Measurements from ENCODE around the gene RNF215.

RNF215 gene

DNA sequence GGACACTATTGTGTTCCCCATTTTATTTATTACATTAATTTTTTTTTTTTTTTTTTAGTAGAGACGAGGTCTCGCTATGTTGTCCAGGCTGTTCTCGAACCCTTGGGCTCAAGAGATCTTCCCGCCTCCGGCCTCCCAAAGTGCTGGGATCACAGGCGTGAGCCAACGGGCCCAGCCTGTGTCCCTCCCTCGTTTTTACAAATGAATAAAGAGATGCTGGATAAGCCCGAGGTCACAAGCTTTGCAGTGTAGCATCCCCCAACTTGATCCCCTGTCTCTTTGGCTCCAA is 38.1 kb upstream of the RNF215 start:
- Histone ChIP-seq H3K27ac (peak overlapping the region; percentile 55 to 82), H3K4me3 (peak overlapping the region; percentile 88)
- TF ChIP-seq, protein P1, sequence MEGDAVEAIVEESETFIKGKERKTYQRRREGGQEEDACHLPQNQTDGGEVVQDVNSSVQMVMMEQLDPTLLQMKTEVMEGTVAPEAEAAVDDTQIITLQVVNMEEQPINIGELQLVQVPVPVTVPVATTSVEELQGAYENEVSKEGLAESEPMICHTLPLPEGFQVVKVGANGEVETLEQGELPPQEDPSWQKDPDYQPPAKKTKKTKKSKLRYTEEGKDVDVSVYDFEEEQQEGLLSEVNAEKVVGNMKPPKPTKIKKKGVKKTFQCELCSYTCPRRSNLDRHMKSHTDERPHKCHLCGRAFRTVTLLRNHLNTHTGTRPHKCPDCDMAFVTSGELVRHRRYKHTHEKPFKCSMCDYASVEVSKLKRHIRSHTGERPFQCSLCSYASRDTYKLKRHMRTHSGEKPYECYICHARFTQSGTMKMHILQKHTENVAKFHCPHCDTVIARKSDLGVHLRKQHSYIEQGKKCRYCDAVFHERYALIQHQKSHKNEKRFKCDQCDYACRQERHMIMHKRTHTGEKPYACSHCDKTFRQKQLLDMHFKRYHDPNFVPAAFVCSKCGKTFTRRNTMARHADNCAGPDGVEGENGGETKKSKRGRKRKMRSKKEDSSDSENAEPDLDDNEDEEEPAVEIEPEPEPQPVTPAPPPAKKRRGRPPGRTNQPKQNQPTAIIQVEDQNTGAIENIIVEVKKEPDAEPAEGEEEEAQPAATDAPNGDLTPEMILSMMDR (IDR thresholded peaks at IDR 0.05), result no peak
- DNase-seq (ENCODE audit: low spot score), result no peak

DNA sequence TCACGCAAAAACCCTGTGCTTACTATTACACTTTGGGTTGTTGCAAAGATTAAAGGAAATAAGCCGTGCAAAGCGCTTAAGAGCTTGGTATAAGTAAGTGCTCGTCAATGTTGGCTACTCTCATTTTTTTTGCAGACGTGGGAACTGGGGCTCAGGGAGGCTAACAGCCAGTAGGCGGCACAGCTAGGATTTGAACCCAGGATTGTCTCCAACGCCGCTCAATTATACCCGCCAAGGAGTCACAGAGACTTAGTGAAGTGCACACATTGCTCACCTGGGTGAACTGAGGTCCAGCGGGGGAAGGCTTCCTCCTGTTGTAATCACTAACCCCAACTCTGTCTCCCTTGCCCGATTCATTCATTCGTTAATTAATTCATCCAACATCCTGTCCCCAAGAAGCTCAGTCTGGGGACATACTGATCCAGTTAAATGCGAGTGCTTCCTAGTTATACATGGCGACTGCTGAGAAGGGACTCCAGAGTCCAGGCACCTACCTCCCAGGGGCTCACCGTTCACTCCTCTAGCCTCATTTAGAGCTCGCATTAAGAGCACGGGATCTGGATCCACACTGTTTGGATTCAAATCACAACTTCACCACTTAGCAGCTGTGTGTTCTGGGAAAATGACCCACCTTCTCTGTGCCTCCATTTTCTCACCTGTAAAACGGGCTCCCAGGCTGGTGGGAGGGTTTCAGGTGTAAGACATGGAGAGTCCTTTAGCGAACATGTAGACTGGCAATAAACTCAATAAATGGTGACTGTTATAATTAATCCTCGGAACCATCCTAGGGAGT is 37.5 kb upstream of the RNF215 start:
- H3K4me3 ChIP-seq, result peak overlapping the region; percentile 88
- no peak for DNase-seq (ENCODE audit: low spot score)
- peak overlapping the region; percentile 96 to 98 for H3K27ac ChIP-seq
- TF ChIP-seq, protein P1 (IDR thresholded peaks at IDR 0.05), result no peak

DNA sequence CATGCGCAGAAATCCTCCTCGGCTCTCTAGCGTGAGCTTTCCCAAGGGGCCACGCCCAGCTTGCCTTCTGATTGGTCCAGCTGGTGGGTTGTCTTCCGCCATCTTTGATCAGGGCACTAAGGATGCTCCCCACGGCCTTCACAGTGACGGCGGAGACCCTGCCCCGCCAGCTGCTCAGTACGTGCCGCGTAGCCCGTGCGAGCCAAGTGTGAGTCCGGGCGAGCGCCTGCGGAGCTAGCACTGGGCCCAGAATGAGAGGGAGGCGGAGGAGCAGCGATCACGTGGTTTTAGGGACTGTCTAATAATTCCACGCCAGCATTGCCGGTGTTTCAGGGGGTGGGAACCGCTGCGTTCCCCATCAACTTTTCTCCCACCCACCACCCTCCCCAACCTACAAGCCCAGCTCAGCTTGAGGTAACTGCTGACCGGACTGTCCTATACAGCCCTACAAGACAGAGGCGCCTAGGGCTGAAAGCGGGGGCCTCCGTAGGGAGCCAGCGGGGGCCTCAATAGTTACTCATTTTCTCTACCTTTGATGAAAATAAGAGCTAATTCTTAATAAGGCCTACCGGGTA is 36.8 kb upstream of the RNF215 start:
- TF ChIP-seq, protein P1 (IDR thresholded peaks at IDR 0.05), result no peak
- DNase-seq (ENCODE audit: low spot score), result peak; percentile 100
- peak overlapping the region; percentile 88 for H3K4me3 ChIP-seq
- peak overlapping the region; percentile 96 to 98 for H3K27ac ChIP-seq

DNA sequence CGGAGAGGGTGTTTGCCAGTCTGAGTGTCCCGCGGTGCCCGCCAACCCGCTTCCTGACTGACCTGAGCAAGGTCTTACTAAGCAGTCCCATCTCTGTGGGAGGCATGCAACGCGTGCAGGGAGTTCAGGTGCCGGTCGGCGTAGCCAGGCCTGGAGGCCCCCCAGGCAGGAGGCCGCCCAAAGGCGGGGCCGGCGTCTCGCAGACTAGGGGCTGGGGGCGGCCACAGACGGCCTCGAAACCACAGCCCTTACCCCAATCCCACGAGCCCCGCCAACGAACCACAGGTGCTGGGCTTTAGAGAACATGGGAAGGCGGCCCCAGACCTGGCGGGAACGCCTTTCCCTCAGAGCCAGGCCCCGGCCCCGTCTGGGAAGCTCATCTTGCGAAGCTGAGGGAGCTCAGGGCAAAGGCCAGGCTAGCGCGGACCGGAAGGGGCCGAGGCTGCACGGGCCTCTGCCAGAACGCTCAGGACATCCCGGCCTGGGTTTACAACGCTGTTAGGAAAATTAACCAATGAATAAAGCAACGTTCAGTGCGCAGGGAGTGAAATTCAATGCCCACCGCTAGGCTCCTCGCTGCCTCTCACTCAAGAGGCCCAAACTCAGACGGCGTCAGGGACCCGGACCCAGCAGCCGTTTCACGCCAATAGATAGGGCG is 36.2 kb upstream of the RNF215 start:
- H3K27ac ChIP-seq, result peak overlapping the region; percentile 96 to 98
- TF ChIP-seq, protein P1 (IDR thresholded peaks at IDR 0.05), result no peak
- H3K4me3 ChIP-seq, result peak overlapping the region; percentile 88
- no peak for DNase-seq (ENCODE audit: low spot score)

DNA sequence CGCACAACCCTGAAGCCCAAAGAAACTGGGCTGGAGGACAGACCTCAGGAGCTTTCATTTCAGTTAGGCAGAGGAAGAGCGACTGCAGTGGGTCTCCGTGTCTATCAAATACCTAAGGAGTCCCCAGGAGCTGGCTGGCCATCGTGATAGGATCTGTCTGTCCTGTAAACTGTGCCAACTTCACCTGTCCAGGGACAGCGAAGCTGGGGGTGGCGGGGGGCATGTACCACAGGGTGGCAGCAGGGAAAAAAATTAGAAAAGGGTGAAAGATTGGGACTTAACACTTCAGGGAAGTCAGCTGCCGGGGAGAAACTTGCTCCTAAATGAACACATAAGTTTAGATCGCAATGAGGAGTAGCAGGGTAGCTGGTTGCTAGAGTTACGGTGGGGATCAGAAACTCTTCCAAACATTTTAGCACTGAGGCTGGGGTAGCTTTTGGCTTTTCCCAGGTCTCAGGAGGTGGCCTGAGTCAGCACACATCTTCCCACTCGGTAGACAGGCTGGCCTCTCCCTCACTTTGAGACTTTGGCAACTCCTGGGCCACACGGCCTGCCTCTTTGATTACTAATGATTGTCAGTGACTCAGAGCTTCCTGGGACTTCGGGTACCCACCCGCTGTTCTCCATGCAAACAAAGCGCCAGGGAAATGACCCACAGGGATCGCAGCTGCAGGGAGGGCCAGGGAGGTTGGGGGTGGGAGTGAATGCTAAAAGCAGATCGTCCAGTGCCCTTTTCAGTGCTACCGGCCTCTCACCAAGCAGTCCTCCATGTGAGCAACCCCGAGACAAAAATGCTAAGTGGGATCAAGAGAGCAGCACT is 35.5 kb upstream of the RNF215 start:
- peak overlapping the region; percentile 96 to 98 for H3K27ac ChIP-seq
- DNase-seq (ENCODE audit: low spot score), result peak; percentile 90
- TF ChIP-seq, protein P1 (IDR thresholded peaks at IDR 0.05), result no peak
- peak overlapping the region; percentile 88 for H3K4me3 ChIP-seq

DNA sequence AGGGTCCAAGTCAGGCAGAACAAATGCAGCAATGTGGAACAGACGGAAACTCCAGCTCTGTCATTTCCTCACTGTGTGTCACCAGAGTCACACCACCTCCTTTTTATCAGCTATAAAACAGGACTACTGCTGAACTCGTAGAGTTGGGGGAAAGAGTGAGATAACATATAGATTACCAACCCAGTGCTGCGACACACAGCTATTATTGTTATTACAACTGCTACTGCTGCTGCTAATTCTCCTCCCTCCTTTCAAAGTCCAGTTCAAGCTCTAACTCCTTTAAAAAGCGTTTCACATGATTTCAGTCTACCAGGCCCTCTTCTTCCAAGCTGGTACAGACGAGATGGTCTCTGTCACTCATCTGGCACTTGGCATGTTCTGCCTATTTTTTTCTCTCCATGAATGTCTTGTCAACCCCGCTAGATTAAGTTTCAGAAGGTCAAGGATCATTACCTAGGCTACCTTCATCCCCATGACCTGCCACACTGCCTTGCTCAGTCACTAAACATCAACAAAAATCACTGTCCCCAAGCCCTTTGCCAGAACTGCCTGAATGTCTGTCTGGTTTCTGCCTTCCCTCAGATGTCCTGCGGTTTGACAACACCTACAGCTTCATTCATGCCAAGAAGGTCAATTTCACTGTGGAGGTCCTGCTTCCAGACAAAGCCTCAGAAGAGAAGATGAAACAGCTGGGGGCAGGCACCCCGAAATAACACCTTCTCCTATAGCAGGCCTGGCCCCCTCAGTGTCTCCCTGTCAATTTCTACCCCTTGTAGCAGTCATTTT is 34.7 kb upstream of the RNF215 start:
- H3K4me3 ChIP-seq, result no peak overlapping the region

More for the DNA sequence above, 34.7 kb upstream of the RNF215 start:
- peak overlapping the region; percentile 96 to 98 for H3K27ac ChIP-seq
- DNase-seq (ENCODE audit: low spot score), result no peak
- TF ChIP-seq, protein P1 (IDR thresholded peaks at IDR 0.05), result no peak
